K562 (cell line): ENCODE results near the gene TIMM50. TPM values are rescaled to one million over a fixed set of nuclear protein-coding genes. Genes with fewer than 3 reads are reported as not detected.

ENCODE experiments used
- C11orf30 ChIP-seq: fragments of 450-650 bp; IDR thresholded peaks from 2 replicates; pipeline ENCODE4 v1.6.1; 2016; ENCODE audit warnings: low read depth, mild to moderate bottlenecking
- CC2D1A ChIP-seq: fragments of 450-650 bp; IDR thresholded peaks from 2 replicates; pipeline ENCODE4 v1.6.1; 2017; ENCODE audit warnings: mild to moderate bottlenecking
- CSDE1 ChIP-seq, 2 experiments: fragments of 450-650 bp; IDR thresholded peaks; 2 replicates each; pipeline ENCODE4 v1.6.1; 2016; ENCODE audit warnings: mild to moderate bottlenecking in 1 of 2
- CTCF ChIP-seq, 3 experiments: IDR thresholded peaks in 2 of 3; conservative IDR thresholded peaks in 1 of 3; 2 replicates each; pipeline ENCODE4 v1.5.1; 2011 to 2012; ENCODE audit warnings: low read length in 3 of 3, mild to moderate bottlenecking in 3 of 3, control low read depth in 2 of 3, improper control_type of control experiment in 1 of 3, inconsistent platforms in 1 of 3, low read depth in 1 of 3, mixed read lengths in 1 of 3, moderate library complexity in 1 of 3; ENCODE audit not compliant: insufficient read depth in 2 of 3
- E2F6 ChIP-seq, 2 experiments: IDR thresholded peaks; 2 replicates each; pipeline ENCODE4 v1.6.1; 2011; ENCODE audit warnings: borderline replicate concordance in 1 of 2, control low read depth in 1 of 2, low read depth in 1 of 2, low read length in 1 of 2, mild to moderate bottlenecking in 1 of 2, mixed read lengths in 1 of 2, moderate library complexity in 1 of 2; ENCODE audit not compliant: insufficient read depth in 1 of 2, insufficient read length in 1 of 2, poor library complexity in 1 of 2, severe bottlenecking in 1 of 2; ENCODE audit errors: extremely low read depth in 1 of 2
- EP400 ChIP-seq: fragments of 450-650 bp; IDR thresholded peaks from 2 replicates; pipeline ENCODE4 v1.6.1; 2017; ENCODE audit warnings: antibody characterized with exemption, mild to moderate bottlenecking, moderate library complexity
- HNRNPLL ChIP-seq: fragments of 200-400 bp; formaldehyde crosslinking; IDR thresholded peaks from 2 replicates; pipeline ENCODE4 v1.6.1; 2017; ENCODE audit warnings: low read length, low read depth, mild to moderate bottlenecking; ENCODE audit not compliant: poor library complexity, severe bottlenecking
- NELFE ChIP-seq: IDR thresholded peaks from 2 replicates; pipeline ENCODE4 v1.6.1; 2011; ENCODE audit warnings: mild to moderate bottlenecking; ENCODE audit not compliant: insufficient read depth, insufficient read length
- PKNOX1 ChIP-seq: fragments of 450-650 bp; IDR thresholded peaks from 2 replicates; pipeline ENCODE4 v1.6.1; 2016
- RBM25 ChIP-seq: fragments of 200-400 bp; formaldehyde crosslinking; IDR thresholded peaks from 2 replicates; pipeline ENCODE4 v1.6.1; 2018; ENCODE audit warnings: low read length, low read depth, moderate library complexity; ENCODE audit not compliant: severe bottlenecking
- SMARCA5 ChIP-seq: fragments of 450-650 bp; IDR thresholded peaks from 2 replicates; pipeline ENCODE4 v1.6.1; 2016
- SMC3 ChIP-seq: conservative IDR thresholded peaks from 2 replicates; pipeline ENCODE4 v1.6.1; 2011; ENCODE audit warnings: low read depth, low read length, improper control_type of control experiment; ENCODE audit not compliant: insufficient read depth
- ZBTB43 ChIP-seq: sonication (generic); formaldehyde crosslinking; IDR thresholded peaks from 2 replicates; pipeline ENCODE4 v1.8.0; 2023; ENCODE audit warnings: mild to moderate bottlenecking, missing genetic modification reagents
- ZBTB7A ChIP-seq: IDR thresholded peaks from 2 replicates; pipeline ENCODE4 v1.6.1; 2011; ENCODE audit warnings: low read depth, mild to moderate bottlenecking, low read length, moderate library complexity, borderline replicate concordance; ENCODE audit not compliant: control insufficient read depth
- ZC3H8 ChIP-seq: fragments of 450-650 bp; IDR thresholded peaks from 2 replicates; pipeline ENCODE4 v1.6.1; 2017
- ZNF592 ChIP-seq: fragments of 450-650 bp; IDR thresholded peaks from 2 replicates; pipeline ENCODE4 v1.6.1; 2017; ENCODE audit warnings: antibody characterized with exemption, mild to moderate bottlenecking
- ZNF778 ChIP-seq: fragments of 450-650 bp; formaldehyde crosslinking; IDR thresholded peaks from 2 replicates; pipeline ENCODE4 v1.4.0; 2020; ENCODE audit warnings: mild to moderate bottlenecking, moderate library complexity
- polyA plus RNA-seq, 8 experiments: library from polyadenylated mRNA; depleted of rRNA in 4 of 8; stranded (reverse) in 5 of 8; unstranded in 3 of 8; fragments of >200 nt; fragmentation: Nextera tagmentation in 2 of 8; fragmentation: Illumina TruSeq in 1 of 8; extraction: Ambion mirVana in 2 of 8; extraction: Trizol in 1 of 8; gene quantifications; 2 replicates each; pipeline versions ENCODE4 v1.2.1 to v1.2.3, GENCODE V29; 2011 to 2014; ENCODE audit warnings: inconsistent platforms in 1 of 8, missing spikeins in 1 of 8
- total RNA-seq, 7 experiments: library from RNA; depleted of rRNA in 6 of 7; stranded (reverse); fragments of >200 nt in 6 of 7; fragmentation: Illumina TruSeq in 2 of 7; extraction: Trizol in 2 of 7; gene quantifications; 2 replicates each; pipeline versions ENCODE4 v1.2.1 to v1.2.3, GENCODE V29; 2011 to 2021; ENCODE audit warnings: low replicate concordance in 1 of 7

The TIMM50 gene
- total and polyA plus RNA-seq, 9 of the 15 experiments (the other 6 are each of a cell fraction or from before 2014, with no cell fraction given): 28.3 to 221 (median 170) TPM

GRCh38 chr19:39497996-39498797 lies 17.6 kb downstream of the TIMM50 start (continued):
- TF ChIP-seq ZNF592: no peak
- TF ChIP-seq HNRNPLL: peak; percentile 71
- TF ChIP-seq NELFE: no peak
- peak; percentile 82; the same call in 1 of the 2 replicates for TF ChIP-seq ZBTB7A
- peak; percentile 64 to 87 for TF ChIP-seq E2F6 (IDR thresholded peaks at IDR 0.05; ENCODE audit: borderline replicate concordance in 1 of 2, extremely low read depth in 1 of 2, insufficient read depth in 1 of 2, insufficient read length in 1 of 2, low read depth in 1 of 2, low read length in 1 of 2, poor library complexity in 1 of 2, severe bottlenecking in 1 of 2)
- TF ChIP-seq C11orf30: no peak
- no peak for TF ChIP-seq ZBTB43 (CRISPR knock-in tag)
- peak; percentile 87 for TF ChIP-seq PKNOX1
- TF ChIP-seq CC2D1A: peak; percentile 77; the same call in 1 of the 2 replicates
- TF ChIP-seq CTCF (IDR thresholded peaks at IDR 0.05 in 2 of 3, conservative IDR thresholded peaks at IDR 0.05 in 1 of 3; ENCODE audit: insufficient read depth in 2 of 3, low read depth in 1 of 3, low read length in 3 of 3): peak; percentile 62 to 87 (median 72); a peak in 5 of 6 replicates
- peak; percentile 33; the same call in 1 of the 2 replicates for TF ChIP-seq EP400
- TF ChIP-seq CSDE1 (IDR thresholded peaks at IDR 0.05): no peak
- TF ChIP-seq SMARCA5: no peak
- TF ChIP-seq SMC3: peak; percentile 28; the same call in 1 of the 2 replicates
- no peak for TF ChIP-seq ZC3H8
- TF ChIP-seq ZNF778 (CRISPR knock-in tag): no peak
- no peak for TF ChIP-seq RBM25
